ENCODE results near the gene BCL11A.

BCL11A gene

DNA sequence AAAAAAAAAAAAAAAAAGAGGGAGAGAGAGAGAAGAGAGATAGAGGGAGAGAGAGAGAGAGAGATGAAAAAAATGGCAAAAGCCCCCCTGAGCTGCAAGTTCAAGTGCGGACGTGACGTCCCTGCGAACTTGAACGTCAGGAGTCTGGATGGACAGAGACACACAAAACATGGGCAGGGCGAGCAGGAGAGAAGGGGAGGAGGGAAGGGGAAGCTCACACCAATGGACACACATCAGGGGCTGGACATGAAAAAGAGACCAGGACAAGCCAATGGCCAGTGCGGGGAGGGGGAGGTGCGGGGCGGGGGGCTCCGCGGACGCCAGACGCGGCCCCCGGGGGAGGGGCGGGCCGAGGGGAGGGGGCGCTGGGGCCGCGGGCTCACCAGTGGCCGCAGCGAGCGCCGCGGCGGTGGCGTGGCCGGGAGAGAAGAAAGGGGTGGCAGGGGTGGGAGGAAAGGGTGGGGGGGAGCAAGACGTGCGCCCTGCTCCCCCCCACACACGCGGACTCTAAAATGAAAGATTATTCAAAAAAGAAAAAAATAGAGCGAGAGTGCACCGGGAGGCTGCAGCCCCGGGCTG lies at the start of gene BCL11A:
BCL11A (minus strand) TSS at position 160 of the 579 bp plus-strand sequence. CDS start 384 bp downstream, outside the sequence.
- DNase-seq (ENCODE audit: low read depth), result peak; percentile 89

DNA sequence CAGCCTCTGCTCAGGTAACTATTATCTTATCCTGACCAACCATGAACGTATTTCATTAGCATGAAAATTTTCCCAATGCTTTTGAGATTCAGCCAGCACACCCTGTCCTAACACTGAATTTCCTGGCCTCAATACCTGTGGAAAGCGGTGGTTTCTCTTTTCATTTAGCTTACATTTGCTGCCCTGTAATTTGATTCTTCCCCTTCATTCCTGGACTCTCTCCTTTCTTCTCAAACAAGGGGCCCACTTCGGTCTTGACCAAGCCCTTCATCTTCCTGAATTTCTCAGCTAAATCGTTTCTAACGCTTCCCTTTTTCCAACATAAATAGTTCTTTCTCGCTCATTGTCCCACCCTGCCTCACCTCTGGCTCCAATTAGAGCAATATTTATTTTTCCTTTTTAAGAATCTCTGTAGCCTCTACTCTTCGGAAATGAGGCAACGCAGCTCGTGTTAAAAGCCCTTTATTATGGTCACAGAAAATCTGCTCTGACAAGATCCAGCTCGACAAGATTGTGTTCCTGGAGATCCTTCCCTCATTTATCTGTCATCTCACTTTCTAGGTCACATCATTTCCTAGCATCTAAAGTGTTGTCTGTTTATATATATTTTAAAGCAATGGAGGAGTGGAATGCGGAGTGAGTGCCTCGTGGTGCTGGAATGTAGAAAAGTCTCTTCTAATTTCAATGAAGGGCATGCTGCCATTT lies 49.5 kb upstream of the BCL11A start:
- peak; percentile 9 for DNase-seq (ENCODE audit: low read depth)

- DNase-seq (ENCODE audit: low read depth), result no peak
Measured at GRCh38 chr2:60602388-60602787, 48.9 kb upstream of the BCL11A start.

DNA sequence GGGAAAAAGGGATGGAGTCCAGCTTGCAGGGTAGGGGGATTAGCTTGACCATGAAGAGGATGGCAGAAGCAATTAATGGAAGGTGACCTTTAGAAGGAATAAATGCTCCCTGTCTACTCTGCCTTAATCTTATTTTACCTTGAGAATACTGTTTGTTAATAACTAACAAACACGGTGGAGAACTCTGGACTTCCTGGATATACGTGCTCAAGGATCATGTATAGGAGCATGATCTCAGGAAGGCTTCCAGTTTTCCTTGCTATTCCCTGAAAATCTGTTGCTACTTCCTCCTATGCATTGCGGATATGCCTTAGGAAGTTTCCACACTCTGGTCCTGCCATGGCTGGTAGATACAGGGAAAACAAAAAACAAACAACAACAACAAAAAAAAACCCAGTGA lies 44.8 kb upstream of the BCL11A start:
- DNase-seq (ENCODE audit: low read depth), result no peak

DNA sequence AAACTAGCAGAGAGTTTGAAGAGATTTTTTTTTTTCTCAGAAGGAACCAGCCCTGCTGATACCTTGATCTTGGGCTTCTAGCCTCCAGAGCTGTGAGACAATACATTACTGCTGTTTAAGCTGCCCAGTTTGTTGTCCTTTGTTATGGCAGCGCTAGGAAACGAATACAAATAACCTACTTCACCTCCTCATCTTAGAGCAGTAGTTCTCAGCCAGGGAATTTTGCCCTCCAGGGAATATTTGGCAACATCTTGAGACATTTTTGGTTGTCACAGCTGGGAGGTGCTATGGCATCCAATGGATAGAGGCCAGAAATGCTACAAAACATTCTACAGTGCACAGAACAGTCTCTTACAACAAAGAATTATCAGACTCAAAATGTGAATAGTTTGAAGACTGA lies 43.9 kb upstream of the BCL11A start:
- DNase-seq (ENCODE audit: low read depth), result peak; percentile 20

- no peak for DNase-seq (ENCODE audit: low read depth)
Measured at GRCh38 chr2:60596411-60596810, 43.0 kb upstream of the BCL11A start.

DNA sequence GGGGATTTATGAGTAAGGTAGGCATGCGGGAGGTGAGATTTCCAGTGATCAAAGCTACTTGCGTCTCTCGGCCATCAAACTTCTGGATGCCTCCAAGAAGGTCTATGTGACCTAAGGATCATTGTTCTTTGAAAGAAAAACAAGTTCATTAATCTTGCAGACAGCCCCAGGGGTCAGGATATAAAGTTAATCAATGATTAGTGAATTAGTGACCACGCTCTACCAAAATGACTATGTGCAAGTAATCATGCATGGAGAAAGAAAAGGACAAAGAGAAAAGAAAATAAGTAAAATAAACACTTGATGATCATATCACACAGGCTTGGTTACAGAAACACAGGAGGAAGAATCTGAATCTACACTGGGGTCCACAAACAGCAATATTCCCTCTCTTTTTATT lies 42.5 kb upstream of the BCL11A start:
- no peak for DNase-seq (ENCODE audit: low read depth)

DNA sequence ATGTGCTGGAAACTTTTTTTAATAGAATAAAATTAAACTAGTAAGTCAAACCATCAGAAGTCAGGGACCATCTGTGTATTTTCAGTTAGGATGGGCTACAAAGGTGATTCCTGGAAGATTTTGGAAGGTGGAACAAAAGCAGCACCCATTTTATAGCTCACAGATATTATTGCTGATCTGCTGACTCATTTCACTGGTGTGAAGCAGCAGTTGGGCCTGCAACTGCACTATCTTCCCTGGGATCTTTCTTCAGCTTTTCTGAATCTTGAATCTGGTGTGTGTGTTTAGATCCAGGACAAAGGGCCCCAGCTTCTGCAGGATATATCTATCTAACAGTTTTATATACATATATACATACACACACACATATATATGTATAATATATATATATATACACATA lies 35.6 kb upstream of the BCL11A start:
- DNase-seq (ENCODE audit: low read depth), result no peak

DNA sequence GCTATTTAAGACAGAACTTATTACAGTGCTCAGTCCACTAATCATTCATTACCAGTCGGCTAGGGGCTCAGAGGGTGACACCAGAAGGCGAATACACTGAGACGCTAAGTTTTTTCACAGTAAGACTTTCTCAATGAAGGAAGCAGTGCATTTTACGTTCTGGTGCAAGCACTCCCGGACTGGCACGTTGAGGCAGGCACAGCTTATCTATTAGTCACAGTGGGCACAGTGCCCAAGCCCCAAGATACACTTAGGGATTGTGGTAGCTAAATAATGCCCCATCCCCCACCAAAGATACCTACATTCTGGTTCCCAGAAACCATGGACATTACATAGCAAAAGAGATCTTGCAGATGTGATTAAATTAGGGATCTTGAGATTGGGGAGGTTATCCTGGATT lies 32.6 kb upstream of the BCL11A start:
- no peak for DNase-seq (ENCODE audit: low read depth)

- no peak for DNase-seq (ENCODE audit: low read depth)
Measured at GRCh38 chr2:60585276-60585675, 31.8 kb upstream of the BCL11A start.

DNA sequence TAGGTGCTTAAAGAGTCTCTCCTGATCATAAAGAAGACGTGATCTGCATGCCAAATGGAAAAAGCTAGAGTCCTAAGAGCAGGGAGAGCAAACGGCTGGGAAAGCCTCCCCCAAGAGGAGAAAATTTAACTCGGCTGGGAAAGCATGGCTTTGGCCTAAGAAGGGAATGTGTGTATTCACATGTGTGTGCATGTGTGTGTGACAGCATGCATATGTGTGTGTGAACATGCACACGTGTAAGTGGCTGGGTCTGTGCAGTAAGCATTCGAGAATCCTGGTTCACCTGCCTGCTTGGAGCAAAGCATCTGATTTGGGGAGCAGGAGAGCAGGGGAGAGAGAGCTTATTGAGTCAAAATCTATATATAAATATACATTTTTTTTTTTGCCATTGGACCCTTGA lies 30.1 kb upstream of the BCL11A start:
- DNase-seq (ENCODE audit: low read depth), result no peak

- DNase-seq (ENCODE audit: low read depth), result peak; percentile 58
Measured at GRCh38 chr2:60581433-60582282, 28.2 kb upstream of the BCL11A start.

DNA sequence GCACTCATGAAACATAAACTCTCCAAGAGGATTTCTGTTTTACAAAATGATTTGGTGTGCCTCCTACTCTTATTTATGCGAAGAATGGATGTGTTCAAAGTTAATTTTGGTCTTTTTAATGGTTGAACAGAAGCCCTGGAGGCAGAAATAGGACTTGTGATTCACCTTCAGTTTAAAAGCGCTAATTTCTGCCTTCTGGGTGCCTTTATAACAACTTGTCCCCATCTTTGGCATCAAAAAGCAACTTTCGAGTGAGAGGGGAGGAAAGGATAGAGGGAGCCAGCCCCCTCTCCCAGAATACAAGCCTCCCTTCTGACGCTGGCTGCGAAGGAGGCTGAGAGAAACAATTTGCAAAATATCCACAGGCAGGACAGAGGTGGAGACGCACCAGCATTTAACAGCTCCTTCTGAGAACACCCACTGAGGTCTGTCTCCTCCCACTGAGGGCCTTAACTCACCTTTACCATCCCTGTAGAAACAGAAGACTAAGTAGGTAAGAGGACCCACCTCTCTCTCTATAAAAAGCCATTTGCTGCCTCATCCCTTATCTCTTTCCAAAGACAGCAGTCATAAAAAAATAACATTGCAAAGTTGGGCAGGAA lies 24.3 kb upstream of the BCL11A start:
- no peak for DNase-seq (ENCODE audit: low read depth)

DNA sequence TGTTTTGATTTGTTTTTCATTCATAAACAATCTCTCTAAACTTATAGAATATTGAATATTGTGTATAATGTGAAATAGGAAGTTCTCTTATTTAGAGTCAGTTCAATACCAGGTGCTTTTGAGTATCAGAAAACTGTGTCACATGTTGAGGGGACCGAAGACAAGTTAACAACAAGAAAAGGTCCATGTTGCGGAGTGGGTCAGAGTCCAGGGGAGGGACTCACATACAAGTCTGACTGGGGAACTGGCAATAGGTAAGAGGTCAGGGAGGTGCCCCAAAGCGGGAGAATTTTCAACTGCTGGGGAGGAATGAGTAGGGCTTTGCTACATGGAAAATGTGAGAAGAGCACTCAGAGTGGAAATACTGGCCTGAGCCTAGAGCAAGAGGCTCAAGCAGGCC lies 19.8 kb upstream of the BCL11A start:
- DNase-seq (ENCODE audit: low read depth), result no peak

GRCh38 chr2:60570251-60570650 lies 16.8 kb upstream of the BCL11A start:
- no peak for DNase-seq (ENCODE audit: low read depth)

- DNase-seq (ENCODE audit: low read depth), result no peak
Measured at GRCh38 chr2:60569680-60570111, 16.2 kb upstream of the BCL11A start.

DNA sequence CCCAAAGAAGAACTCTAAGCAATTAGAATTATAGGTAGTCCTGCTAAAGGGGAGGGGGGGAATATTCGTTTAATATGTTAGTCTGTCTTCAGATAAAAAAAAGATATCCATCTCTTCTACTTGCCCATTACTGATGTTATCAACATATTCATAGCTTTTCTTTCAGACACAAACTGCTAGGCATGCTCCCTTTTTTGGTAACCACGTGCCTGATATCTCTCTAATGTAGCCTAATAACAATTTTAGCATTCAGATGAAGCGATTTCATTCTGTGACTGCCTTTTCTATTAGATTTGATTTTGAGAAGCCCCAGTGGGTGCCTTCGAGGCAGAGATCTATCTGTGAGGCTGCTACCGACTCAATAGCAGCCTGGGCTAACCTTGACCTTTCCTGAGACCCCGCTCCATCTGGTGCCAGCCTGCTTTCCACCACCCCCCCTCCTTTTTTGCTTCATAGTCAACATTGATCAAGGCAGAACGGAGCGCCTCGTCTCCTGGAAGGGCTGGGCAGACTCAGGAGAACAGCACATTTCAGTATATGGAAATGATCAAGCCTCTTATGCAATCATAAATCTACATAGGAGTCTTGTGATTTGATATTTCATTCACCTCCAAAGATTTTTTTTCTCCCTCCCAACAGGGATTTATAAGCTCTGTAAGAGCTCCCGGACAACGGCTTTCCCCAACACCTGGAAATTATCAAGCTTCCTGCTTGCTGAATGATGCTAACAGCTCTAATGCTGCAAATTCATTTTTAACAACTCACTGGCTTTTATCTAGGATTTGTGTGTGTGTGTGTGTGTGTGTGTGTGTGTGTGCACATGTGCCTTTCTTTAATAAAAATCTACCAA lies 14.7 kb upstream of the BCL11A start:
- DNase-seq (ENCODE audit: low read depth), result no peak

GRCh38 chr2:60567096-60567495 lies 13.6 kb upstream of the BCL11A start:
- DNase-seq (ENCODE audit: low read depth), result no peak

DNA sequence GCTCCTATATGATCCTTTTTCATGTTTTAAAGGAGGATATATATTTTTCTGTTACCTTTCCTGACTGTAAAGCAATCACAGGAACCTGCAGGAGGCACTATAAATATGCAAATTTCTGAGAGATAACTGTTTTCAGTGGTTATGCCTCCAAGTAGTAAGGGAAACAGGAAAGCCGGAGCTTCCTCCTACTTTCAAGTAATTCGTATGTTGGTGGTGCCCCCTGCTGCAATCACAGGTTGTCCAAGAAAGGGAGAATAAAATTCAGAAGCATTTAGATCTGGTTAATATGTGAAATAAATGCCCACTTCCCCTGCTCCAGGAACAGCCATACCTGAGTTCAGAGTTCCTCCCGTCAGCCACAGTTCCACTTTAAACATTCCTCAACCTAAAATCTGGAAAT lies 12.0 kb upstream of the BCL11A start:
- peak; percentile 38 for DNase-seq (ENCODE audit: low read depth)

DNA sequence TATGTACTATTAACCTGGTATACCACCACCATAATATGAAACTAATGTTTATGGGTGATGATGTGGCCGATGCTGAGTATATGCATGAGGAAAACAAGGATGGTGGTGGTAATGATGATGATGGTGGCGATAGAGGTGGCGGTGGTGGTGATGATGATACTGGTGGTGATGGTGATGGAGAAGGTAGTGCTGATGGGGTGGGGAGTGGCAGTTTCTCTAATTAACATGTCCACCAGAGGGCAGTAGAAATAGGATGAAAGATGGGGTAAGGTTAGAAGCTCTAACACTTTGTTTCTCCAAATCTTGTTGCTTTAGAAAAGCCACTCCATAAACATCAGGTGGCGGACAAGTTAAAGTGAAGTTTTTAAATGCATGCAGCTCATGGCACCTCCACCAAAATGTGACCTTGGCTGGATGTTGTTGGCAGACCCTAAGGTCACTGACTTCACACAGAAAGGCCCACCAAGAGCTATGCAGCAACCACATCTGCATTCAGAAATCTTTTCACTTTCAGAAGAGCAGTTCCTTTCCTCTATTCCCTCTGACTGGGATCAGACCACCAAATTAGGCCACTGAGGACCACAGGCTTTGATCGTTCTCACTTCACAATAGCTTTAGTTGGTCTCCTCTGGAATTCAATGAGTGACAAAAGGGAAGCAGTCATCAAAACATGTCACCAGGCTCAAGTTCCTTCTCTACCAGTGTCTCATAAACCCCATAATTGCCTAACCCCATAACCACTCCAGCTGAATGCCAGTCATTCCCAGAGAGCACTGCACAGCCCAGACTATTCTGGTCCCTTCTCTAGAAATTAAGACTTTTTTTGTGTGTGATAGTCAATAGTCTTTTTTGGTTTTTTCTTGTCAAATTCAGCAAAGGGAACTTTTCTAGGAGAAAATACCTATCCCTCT lies 7.5 kb upstream of the BCL11A start:
- DNase-seq (ENCODE audit: low read depth), result peak; percentile 53

DNA sequence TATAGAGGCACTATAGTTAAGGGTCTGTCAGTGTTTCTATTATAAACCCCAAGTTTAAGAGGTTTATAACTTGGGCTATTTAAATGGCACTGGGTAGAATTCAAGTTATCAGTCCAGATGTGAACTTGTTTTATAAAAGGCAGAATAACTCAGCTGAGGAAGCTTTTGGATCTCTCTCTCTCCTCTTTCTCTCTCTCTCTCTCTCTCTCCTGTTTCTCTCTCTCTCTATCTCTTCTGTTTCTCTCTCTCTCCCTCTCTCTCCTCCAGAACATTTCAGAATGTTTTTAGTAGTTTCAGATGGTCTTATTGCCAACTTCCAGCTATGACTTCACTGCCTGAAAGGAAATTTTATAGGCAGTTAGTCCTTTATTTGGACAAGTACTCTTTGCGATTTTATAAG lies 6.4 kb upstream of the BCL11A start:
- no peak for DNase-seq (ENCODE audit: low read depth)
